Activated CD4-positive, alpha-beta T cell treated with anti-CD3 and anti-CD28 coated beads, Interleukin-2, amount 50 U/mL, for 24 hours (primary cell): ENCODE data around the gene ERF.

Source experiments
- DNase-seq, 2 donors: peaks; one replicate each; pipeline ENCODE4 v3.0.0-alpha.2; 2020; ENCODE audit warnings: low read depth in 1 of 2, low spot score in 1 of 2

The ERF gene

GRCh38 chr19:42217520-42218437 is 37.1 kb downstream of the ERF start, which contains the start of gene DEDD2:
Gene DEDD2 (minus strand): TSS chr19:42217677. CDS start chr19:42217007, 670 bp downstream.
- DNase-seq: peak; percentile 99

- DNase-seq: no peak
Measured at GRCh38 chr19:42216653-42217519, 38.0 kb downstream of the ERF start.

GRCh38 chr19:42214810-42215485 is 40.0 kb downstream of the ERF start:
- no peak for DNase-seq

- no peak for DNase-seq
Measured at GRCh38 chr19:42212886-42213285, 42.0 kb downstream of the ERF start.

- DNase-seq: no peak
Measured at GRCh38 chr19:42208612-42209011, 46.3 kb downstream of the ERF start.

GRCh38 chr19:42207767-42208271 is 47.1 kb downstream of the ERF start:
- no peak for DNase-seq

- DNase-seq: no peak
Measured at GRCh38 chr19:42206871-42207755, 47.8 kb downstream of the ERF start.

- DNase-seq: no peak
Measured at GRCh38 chr19:42204664-42205063, 50.3 kb downstream of the ERF start.

GRCh38 chr19:42203700-42204099 is 51.2 kb downstream of the ERF start:
- no peak for DNase-seq

GRCh38 chr19:42202290-42202880 is 52.5 kb downstream of the ERF start:
- DNase-seq: no peak

GRCh38 chr19:42201489-42202289 is 53.2 kb downstream of the ERF start:
- DNase-seq: no peak

- no peak for DNase-seq
Measured at GRCh38 chr19:42200116-42200715, 54.7 kb downstream of the ERF start.

- DNase-seq: peak in 1 of 2 donors; percentile 28
Measured at GRCh38 chr19:42199440-42200115, 55.4 kb downstream of the ERF start.

- peak in 1 of 2 donors; percentile 35 for DNase-seq
Measured at GRCh38 chr19:42198676-42199439, 56.1 kb downstream of the ERF start.
